ENCODE measurements around the gene RASGRF2. TPM values are rescaled to one million over a fixed set of nuclear protein-coding genes. Genes with fewer than 3 reads are reported as not detected.

Gene RASGRF2
- total and polyA plus RNA-seq, 2 of the 8 experiments (the other 6 are each of a cell fraction or from before 2014, with no cell fraction given): 2.6 to 29.5 TPM

DNA sequence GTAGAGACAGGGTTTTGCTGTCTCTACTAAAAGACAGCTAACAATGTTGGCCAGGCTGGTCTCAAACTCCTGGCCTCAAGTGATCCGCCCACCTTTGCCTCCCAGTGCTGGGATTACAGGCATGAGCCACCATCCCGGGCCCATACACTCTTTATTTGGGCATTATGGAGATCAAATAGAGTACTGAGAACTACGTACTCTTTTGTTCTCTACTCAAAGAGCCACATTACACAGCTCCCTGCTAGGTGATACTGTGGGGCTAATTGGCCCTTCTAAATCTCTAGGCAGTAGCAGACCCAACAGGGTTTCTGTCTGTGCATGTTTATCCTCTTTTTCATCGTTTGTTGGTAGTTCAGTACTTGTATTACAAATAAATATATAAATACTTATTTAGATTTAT, 289.1 kb downstream of the RASGRF2 start:
- no peak overlapping the region for H2AFZ ChIP-seq (ENCODE audit: low read length)
- CTCF ChIA-PET (ENCODE audit: partially characterized antibody): interaction anchor here (0.7 to 2.0 kb wide), 5 partner anchors 9 to 66 kb away, joined by 3 to 6 read pairs (median 3); no protein-coding TSS in a partner anchor
- H3K27me3 ChIP-seq (replicated peaks in 1 of 4; ENCODE audit: control insufficient read depth in 3 of 4, extremely low read depth in 1 of 4, insufficient read depth in 3 of 4, low read length in 3 of 4): no peaks in the 10 kb centered on the region
- H3K56ac ChIP-seq (replicated peaks; ENCODE audit: insufficient read length, low read depth, low read length): no peak overlapping the region
- H3K4me3 ChIP-seq (ENCODE audit: extremely low read depth in 1 of 4, insufficient read depth in 2 of 4, low read depth in 3 of 4, low read length in 4 of 4): no peak overlapping the region
- no peak overlapping the region for H2BK15ac ChIP-seq (ENCODE audit: low read length)
- no peak overlapping the region for H2BK12ac ChIP-seq (ENCODE audit: low read depth, low read length)
- POLR2A ChIA-PET (ENCODE audit: partially characterized antibody): interaction anchor here (1.2 to 5.8 kb wide), 2 partner anchors 12 to 16 kb away, joined by 3 to 24 read pairs; partner anchors contain the start of gene CKMT2
- H2BK20ac ChIP-seq (ENCODE audit: low read length): no peak overlapping the region
- H3K79me1 ChIP-seq (ENCODE audit: low read depth, low read length): peaks cover 6% of the 10 kb centered on the region
- H3K23me2 ChIP-seq (ENCODE audit: low read depth, low read length): no peaks in the 10 kb centered on the region; the same call in 1 of the 2 replicates
- no peaks in the 10 kb centered on the region for H3K79me2 ChIP-seq (ENCODE audit: control insufficient read depth in 1 of 2, insufficient read depth in 2 of 2, low read length in 2 of 2)
- H4K20me1 ChIP-seq (replicated peaks in 1 of 2; ENCODE audit: control insufficient read depth in 1 of 2, insufficient read depth in 2 of 2, low read length in 2 of 2): peaks cover 3% of the 10 kb centered on the region in 2 experiments
- H3K23ac ChIP-seq (ENCODE audit: insufficient read length): no peak overlapping the region
- no peak overlapping the region for H3K4ac ChIP-seq (replicated peaks; ENCODE audit: insufficient read length, low read depth, low read length)
- no peak overlapping the region for H3K14ac ChIP-seq (ENCODE audit: insufficient read length)
- no peak overlapping the region for H3K27ac ChIP-seq (ENCODE audit: low read depth, low read length)
- no peaks in the 10 kb centered on the region for H3K9me3 ChIP-seq (ENCODE audit: insufficient read depth in 2 of 2, low read depth in 1 of 2, low read length in 1 of 2)
- no peak overlapping the region for H4K5ac ChIP-seq (ENCODE audit: insufficient read length, low read depth, low read length)
- no peak overlapping the region for H4K8ac ChIP-seq (ENCODE audit: extremely low read depth, insufficient read depth, low read length)
- no peak overlapping the region for H2AK5ac ChIP-seq (ENCODE audit: low read depth, low read length)
- peaks cover 0 to 7% (median 2%) of the 10 kb centered on the region in 4 experiments; a peak in 3 of 7 replicates for H3K4me1 ChIP-seq (replicated peaks in 1 of 4; ENCODE audit: control insufficient read depth in 3 of 4, insufficient read depth in 4 of 4, low read length in 3 of 4)
- no peak for FAIRE-seq
- no peak overlapping the region for H3K4me2 ChIP-seq (ENCODE audit: insufficient read depth in 1 of 2, low read depth in 2 of 2, low read length in 2 of 2)
- H3K9ac ChIP-seq (replicated peaks in 1 of 4; ENCODE audit: extremely low read depth in 1 of 4, low read depth in 3 of 4, low read length in 3 of 4): no peak overlapping the region
- 0 out of 8 replicates have a peak, but pooled peaks cover 0 to 4% (median 0%) of the 10 kb centered on the region in 4 experiments for H3K36me3 ChIP-seq (ENCODE audit: control insufficient read depth in 2 of 4, insufficient read depth in 4 of 4, low read length in 3 of 4)
- no peak overlapping the region; the same call in 1 of the 2 replicates for H2BK5ac ChIP-seq (ENCODE audit: low read depth, low read length)
- WGBS, 2 experiments (ENCODE audit: extremely low coverage in 1 of 2, insufficient coverage in 1 of 2, insufficient read length in 1 of 2, insufficient replicate concordance in 2 of 2, low coverage in 1 of 2, low lambda C conversion rate in 2 of 2, missing lambda C conversion rate in 1 of 2): 84% methylated on average over 4 of the region's 4 CpGs; no CpG with 5 or more reads in 1 of the 2 experiments
- TF ChIP-seq EGR1 (IDR thresholded peaks at IDR 0.05; ENCODE audit: borderline replicate concordance, low read depth, low read length) (peak; percentile 25; the same call in 1 of the 2 replicates), POU5F1 (IDR thresholded peaks at IDR 0.05; ENCODE audit: low read depth, low read length) (no peak), SIN3A (conservative IDR thresholded peaks at IDR 0.05 in 1 of 2, IDR thresholded peaks at IDR 0.05 in 1 of 2; ENCODE audit: low read depth in 1 of 2, low read length in 2 of 2) (no peak)
- no peak overlapping the region for H2BK120ac ChIP-seq (replicated peaks; ENCODE audit: low read depth, low read length)
- no peak for DNase-seq (ENCODE audit: low read depth in 1 of 2, low spot score in 2 of 2)
- no peak overlapping the region for H3K18ac ChIP-seq (ENCODE audit: extremely low read depth, low read length)
- H4K91ac ChIP-seq (replicated peaks; ENCODE audit: insufficient read length, low read length): no peak overlapping the region

All from H1 (cell line).